NCI-H748 (cell line): ENCODE data around the gene DAAM1.
A peak's percentile ranks its signal among the peaks of the same experiment; 100 is the strongest.

ENCODE experiments used
- DNase-seq: peaks from one replicate; lab custom pipeline; 2025; ENCODE audit not compliant: unreplicated experiment; lab: John Stamatoyannopoulos, UW

DAAM1 gene

DNA sequence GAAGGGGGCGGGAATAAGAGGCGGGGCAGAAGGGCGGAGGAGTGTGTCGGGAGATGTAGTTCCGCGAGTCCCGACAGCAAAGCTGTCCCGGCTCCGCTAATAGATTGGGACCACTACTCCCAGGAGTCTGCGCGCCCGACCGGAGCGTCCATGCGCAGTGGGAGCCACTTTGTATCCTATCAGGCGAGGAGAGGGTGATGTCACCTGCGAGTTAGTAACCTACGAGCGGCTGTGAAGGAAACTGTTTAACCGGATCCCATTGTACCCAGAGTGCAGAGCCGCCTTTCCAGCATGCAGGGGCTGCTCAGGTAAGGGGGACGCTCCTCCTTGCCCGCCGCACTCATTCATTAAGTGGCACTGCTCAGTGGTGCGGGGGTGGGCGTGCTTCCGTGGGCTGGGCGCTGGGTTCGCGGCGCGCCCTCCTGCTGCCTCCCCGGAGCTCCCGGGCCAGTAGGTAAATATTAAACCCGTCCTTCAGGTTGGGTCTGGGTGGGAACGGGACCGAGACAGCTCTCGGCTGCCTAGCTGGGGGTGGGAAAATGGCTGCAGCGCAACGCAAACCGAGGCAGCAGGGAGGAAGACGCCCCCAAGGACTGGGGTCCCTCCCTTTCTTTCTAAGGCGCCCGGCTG, at the start of gene DAAM1:
Gene DAAM1 (plus strand): TSS at position 207 of the 630 bp plus-strand sequence. CDS start 74,811 bp downstream, outside the sequence.
- peak; percentile 99 for DNase-seq

DNA sequence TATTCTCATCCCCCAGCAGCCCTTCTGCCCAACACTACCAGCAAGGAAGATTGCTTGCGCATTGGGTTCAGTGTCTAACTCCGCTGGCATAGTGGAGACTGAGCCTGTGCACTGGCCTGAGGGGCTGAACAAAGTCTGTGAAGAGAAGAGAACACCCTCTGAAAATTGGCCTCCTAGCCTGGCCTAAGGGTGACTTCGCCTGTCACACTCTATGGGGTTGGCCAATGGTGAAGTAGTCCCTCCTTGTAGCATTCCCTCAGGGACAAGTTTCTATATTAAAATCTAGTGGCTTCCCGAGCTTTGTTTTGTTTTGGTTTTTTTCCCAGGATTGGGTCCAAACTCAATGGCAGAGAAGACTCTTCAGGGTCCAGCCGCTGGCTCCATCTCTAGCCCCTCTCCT, 49.1 kb upstream of the DAAM1 start:
- no peak for DNase-seq

- no peak for DNase-seq
Observed at GRCh38 chr14:59140106-59140843, 48.2 kb upstream of the DAAM1 start.

- no peak for DNase-seq
Observed at GRCh38 chr14:59146484-59146883, 42.0 kb upstream of the DAAM1 start.

DNA sequence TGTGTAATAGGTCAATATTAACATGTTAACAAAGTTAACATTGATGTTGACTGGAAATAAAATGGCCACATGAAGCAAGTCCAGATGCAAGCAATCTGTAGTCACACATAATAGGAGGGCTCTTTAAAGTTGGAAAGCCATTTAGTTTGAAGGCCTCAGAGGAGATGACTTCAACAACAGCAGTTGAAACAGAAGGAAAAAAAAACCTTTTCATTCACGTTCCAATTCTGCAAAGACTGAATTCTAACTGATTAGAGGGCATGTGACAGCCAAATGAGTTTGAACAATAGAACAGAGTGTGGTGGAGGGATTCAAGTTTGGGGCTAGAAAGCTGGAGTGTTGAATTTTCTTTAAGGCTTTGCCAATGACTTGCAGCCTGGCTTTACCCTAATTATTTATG, 41.5 kb upstream of the DAAM1 start:
- no peak for DNase-seq

- DNase-seq, result no peak
Observed at GRCh38 chr14:59148334-59148900, 40.0 kb upstream of the DAAM1 start.

DNA sequence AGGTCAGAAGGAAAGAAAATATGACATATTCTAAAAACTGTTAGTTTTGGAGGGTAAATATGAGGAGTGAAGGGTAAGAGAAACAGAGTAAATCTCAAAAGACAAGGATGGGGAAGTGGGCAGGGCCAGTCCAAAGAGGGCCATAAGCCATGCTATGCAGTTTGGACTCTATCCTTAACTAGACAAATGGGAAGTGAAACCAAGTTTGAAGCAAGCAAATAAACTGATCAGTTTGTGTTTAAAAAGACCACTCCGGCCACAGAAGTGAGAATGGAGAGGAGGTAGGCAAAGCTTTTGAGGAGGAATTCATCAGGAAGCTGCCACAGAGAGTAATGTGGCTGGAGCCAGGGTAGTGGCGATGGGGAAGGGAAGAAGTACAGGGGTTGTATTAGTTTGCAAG, 37.5 kb upstream of the DAAM1 start:
- DNase-seq, result no peak

DNA sequence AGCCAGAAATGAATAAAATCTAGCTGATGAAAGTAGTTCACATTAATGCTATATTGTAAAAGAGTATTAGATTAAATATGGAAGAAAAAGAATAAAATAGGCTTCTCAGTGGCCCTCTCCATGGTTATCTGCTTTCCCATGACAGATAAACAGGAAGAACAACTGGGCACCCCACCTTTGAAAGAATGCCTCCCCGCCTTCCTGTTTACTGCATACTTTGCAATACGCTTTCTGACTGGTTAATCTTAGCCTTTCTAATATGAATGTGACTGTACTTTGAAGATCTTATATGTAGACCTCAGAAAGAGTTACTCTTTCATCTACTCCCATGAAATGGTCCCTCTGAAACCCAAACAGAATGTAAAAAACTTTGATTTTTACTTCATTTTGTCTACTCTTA, 34.1 kb upstream of the DAAM1 start:
- DNase-seq, result no peak

DNA sequence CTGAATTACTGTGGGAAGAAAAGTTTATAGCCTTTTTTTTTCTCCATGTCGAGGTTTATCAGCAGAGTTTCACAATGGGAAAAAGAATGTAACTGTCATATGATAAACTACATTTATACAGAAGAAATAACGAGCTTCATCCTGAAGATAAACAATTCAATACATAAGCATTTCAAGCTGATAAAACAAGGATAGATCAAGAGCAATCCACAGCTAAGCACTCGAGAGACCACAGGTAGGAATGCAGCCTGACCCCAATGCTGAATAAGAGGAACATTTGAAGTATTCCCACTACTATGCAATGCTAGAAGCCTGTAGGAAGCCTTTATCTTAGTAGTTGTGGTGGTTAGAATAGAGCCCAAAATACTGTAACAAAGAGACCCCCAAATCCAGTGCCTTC, 32.6 kb upstream of the DAAM1 start:
- no peak for DNase-seq

- no peak for DNase-seq
Observed at GRCh38 chr14:59159169-59159568, 29.3 kb upstream of the DAAM1 start.

DNA sequence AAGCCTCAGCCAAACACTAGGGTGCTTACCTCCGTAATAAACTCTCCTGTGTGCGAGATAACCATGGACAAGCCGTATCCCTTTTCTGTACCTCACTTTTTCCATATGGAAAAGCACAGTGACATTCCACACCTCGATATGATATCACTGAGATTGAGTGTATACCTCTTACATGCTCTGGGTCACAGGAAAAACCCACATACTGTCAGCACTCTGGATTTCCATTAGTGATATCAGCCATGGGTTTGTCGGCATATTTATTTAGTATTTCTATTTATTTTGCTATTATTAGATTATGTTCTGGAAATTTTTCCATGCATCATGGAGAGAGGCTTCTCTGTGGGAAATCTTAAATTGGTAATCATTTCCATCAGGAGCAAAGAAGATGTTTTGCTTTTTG, 28.0 kb upstream of the DAAM1 start:
- no peak for DNase-seq

- DNase-seq, result peak; percentile 51
Observed at GRCh38 chr14:59161561-59162175, 26.8 kb upstream of the DAAM1 start.

GRCh38 chr14:59166258-59166657, 22.2 kb upstream of the DAAM1 start:
- DNase-seq, result no peak

GRCh38 chr14:59175404-59175803, 13.1 kb upstream of the DAAM1 start:
- no peak for DNase-seq

DNA sequence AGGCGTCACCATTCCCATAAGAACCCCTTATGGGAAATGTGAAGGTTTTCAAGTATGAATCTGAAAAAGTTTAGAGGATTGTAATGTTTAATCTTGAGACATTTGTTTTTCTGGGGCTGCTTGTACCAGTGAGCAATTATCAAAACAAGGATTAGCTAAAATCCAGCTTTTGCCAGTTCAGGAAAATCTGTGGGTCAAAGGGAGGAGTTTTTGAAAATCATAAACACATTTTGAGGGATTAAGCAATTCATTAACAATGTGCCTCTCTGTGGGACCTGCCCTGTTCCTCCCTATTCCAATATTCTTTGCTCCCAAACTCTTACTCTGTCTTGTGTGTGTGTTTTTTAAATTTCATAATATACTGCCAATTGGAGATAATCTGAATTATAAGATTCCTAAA, 11.7 kb upstream of the DAAM1 start:
- DNase-seq, result no peak

- no peak for DNase-seq
Observed at GRCh38 chr14:59177262-59177661, 11.2 kb upstream of the DAAM1 start.

DNA sequence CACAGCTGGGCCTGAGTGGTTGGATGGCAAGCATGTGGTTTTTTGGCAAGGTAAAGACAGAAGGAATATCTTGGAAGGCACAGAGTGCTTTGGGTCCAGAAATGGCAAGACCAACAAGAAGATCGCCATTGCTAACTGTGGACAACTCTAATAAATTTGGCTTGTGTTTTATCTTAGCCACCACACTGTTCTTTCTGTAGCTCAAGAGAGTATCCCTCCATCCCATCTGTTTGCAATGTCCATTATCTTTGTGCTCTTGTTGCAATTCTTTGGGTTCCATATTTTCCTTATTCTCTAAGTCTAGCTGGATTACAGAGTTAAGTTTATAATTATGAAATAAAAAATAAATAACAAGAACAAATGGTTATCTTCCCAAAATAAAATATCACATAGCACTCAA, 6.7 kb upstream of the DAAM1 start:
- DNase-seq, result no peak

- DNase-seq, result no peak
Observed at GRCh38 chr14:59182641-59183040, 5.8 kb upstream of the DAAM1 start.

DNA sequence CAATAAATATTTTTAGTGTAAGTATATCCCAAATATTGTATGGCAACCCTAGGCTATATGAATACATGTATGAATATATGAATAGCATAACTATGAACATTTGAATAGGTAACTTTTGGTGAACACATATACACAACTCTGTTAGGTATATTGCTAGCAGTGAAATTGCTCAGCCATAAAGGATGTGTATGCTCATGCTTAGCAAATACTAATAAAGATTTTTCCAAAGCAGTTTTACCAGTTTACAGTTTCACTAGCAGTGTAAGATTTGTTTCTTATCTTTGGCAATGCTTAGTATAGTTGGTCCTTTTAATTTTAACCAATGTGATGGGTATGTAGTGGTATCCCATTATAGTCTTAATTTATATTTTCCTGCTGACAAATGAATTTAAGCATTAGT, 5.3 kb upstream of the DAAM1 start:
- DNase-seq, result no peak

DNA sequence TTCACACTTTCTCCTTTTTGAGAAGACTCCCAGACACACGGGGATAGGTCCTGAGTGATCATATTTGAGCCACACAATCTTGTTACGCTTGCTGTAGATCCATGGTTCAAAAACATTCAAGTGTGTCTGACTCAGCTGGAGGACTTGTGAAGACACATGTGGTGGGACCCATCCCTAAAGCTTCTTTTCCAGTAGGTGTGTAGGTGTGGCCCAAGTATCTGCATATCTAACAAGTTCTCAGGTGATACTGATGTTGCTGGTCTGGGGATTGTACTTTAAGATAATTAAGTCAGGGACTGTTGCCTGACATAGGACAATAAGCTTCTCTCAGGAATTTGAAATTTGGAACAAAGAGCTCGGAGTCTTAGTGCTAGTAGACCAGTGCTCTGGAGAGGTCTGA, 4.1 kb upstream of the DAAM1 start:
- no peak for DNase-seq

- DNase-seq, result no peak
Observed at GRCh38 chr14:59185676-59186075, 2.8 kb upstream of the DAAM1 start.

DNA sequence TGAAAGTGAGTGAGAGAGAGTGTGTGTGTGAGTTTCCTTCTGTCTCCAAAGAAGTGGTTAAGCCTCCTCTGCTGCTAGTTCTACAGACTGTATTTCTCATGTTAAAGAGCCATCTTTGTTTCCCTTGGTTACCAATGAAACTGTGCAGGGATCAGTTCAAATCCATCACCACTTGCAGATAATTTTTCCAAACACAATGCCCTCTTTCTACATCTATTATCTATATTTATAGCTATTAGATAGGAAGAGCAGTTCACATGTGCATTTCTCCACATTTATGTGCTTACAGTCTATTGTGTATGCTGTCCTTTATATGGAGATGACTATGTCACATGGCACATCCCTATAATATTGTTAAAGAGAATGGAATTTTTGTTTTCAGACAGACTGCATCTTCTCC, 2.2 kb upstream of the DAAM1 start:
- DNase-seq, result no peak
